ENCODE results near the gene CAMKK2. TPM values are rescaled to one million over a fixed set of nuclear protein-coding genes. Genes with fewer than 3 reads are reported as not detected.

CAMKK2 gene
- total RNA-seq, 2 donors from 2014 or later: 14.4 to 16.9 TPM

DNA sequence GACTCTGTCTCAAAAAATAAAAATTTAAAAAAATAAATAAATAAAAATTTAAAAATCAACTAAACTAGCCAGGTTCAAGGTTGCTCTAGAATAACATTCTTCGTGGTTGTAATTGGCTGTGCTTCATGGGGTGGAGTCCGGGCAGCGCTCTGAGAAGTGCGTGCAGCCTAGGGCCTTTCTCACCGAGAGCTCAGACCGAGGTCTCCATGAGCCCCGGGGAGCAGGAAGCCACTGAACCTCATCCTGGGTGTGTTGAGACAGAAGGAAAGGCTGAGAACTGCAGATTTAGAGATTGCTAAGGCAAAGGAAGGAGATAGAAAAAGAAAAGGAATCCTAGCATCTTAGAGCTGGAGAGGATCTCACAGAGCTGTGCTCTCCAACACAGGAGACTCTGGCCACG is 71.9 kb downstream of the CAMKK2 start:
- Histone ChIP-seq H3K27ac (no peak overlapping the region), H3K4me1 (no peaks in the 10 kb centered on the region), H3K36me3 (peaks cover 31% of the 10 kb centered on the region), H3K9me3 (no peaks in the 10 kb centered on the region), H3K4me3 (no peak overlapping the region), H3K27me3 (no peaks in the 10 kb centered on the region)
- no peak for DNase-seq (ENCODE audit: low spot score)
- TF ChIP-seq, protein P1, sequence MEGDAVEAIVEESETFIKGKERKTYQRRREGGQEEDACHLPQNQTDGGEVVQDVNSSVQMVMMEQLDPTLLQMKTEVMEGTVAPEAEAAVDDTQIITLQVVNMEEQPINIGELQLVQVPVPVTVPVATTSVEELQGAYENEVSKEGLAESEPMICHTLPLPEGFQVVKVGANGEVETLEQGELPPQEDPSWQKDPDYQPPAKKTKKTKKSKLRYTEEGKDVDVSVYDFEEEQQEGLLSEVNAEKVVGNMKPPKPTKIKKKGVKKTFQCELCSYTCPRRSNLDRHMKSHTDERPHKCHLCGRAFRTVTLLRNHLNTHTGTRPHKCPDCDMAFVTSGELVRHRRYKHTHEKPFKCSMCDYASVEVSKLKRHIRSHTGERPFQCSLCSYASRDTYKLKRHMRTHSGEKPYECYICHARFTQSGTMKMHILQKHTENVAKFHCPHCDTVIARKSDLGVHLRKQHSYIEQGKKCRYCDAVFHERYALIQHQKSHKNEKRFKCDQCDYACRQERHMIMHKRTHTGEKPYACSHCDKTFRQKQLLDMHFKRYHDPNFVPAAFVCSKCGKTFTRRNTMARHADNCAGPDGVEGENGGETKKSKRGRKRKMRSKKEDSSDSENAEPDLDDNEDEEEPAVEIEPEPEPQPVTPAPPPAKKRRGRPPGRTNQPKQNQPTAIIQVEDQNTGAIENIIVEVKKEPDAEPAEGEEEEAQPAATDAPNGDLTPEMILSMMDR (IDR thresholded peaks at IDR 0.05): no peak

DNA sequence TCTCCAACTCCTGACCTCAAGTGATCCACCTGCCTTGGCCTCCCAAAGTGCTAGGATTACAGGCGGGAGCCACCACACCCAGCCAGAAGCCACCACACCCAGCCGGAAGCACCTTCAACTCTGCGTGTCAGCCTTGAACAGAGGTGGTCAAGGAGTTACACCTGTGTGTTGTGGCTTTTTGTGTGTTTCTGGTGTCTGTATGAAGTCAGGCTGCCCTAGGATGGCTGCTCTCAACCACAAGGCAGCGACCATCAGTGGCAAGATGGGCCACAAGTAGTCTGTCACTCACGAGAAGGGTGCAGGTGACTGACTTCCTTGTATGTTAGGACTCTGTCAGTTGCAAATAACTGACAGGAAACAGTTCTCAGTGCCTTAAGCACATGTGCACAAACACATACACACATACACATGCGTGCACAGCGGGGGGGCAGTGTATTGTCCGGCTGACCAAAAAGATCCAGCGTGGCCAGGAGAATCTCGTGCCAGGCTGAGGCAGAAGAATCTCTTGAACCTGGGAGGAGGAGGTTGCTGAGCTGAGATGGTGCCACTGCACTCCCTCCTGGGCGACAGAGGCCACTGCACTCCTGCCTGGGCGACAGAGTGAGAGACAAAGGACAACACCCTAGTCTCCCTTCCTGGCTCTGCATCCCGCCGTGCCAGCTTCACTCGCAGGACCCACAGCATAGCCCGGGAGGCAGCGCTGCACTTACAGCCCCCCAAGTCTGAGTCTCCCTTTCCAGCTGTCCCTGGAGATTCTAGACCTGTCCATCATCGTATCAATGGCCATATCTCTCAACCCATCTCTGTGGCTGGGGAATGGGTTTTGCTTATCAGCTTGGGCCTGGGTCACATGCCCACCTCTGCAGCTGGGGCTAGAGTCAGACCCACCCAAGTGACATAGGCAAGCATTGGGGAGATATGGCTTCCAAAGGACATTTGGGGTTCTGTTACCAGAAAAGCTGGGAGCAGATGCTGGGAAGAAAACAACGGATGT is 72.9 kb downstream of the CAMKK2 start:
- Histone ChIP-seq H3K27ac (no peak overlapping the region), H3K4me1 (no peaks in the 10 kb centered on the region), H3K9me3 (no peaks in the 10 kb centered on the region), H3K27me3 (no peaks in the 10 kb centered on the region), H3K4me3 (no peak overlapping the region), H3K36me3 (peaks cover 21% of the 10 kb centered on the region)
- no peak for DNase-seq (ENCODE audit: low spot score)
- TF ChIP-seq, protein P1 (IDR thresholded peaks at IDR 0.05): no peak

DNA sequence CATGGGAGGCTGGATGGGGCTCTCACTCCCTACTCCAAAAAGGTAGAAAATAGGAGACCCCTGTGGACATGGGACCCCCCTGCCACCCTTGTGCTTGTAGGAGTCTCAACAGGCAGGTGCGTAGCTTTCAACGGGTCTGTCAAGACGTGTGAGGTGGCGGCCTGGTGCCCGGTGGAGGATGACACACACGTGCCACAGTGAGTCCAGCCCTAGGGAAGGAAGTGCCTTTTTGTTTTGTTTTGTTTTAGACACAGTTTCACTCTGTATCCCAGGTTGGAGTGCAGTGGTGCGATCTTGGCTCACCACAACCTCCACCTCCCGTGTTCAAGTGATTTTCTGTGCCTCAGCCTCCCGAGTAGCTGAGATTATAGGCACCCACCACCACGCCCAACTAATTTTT is 73.7 kb downstream of the CAMKK2 start:
- Histone ChIP-seq H3K27me3 (no peaks in the 10 kb centered on the region), H3K36me3 (peaks cover 19% of the 10 kb centered on the region), H3K4me3 (no peak overlapping the region), H3K27ac (no peak overlapping the region), H3K9me3 (no peaks in the 10 kb centered on the region), H3K4me1 (no peaks in the 10 kb centered on the region)
- DNase-seq (ENCODE audit: low spot score): no peak
- TF ChIP-seq, protein P1 (IDR thresholded peaks at IDR 0.05): no peak

DNA sequence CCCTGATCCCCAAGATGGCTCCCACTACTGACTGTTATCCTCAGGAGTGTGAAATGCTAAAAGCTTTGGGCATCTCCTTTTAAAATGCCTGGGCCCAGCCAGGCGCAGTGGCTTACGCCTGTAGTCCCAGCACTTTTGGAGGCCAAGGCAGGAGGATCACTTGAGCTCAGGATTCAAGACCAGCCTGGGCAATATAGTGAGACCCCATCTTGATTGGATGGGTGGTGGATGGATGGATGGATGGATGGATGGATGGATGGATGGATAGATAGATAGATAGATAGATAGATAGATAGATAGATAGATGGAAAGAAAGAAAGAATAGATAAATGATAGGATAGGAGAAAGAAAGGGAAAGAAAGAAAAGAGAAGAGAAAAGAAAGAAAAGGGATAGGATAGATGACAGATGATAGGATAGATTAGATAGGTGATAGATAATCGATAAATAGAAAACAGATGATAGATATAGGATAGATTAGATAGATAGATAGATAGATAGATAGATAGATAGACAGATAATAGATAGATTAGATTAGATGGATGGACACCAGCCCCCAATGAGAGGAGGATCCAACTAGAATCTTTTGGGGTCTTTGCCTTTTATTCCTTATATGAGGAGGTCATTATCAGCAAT is 77.0 kb downstream of the CAMKK2 start:
- TF ChIP-seq, protein P1 (IDR thresholded peaks at IDR 0.05): no peak
- H3K4me3 ChIP-seq: no peak overlapping the region
- H3K4me1 ChIP-seq: peaks cover 0 to 11% of the 10 kb centered on the region in 2 donors
- no peak overlapping the region for H3K27ac ChIP-seq
- no peaks in the 10 kb centered on the region for H3K27me3 ChIP-seq
- H3K36me3 ChIP-seq: peaks cover 18% of the 10 kb centered on the region
- no peak for DNase-seq (ENCODE audit: low spot score)
- no peaks in the 10 kb centered on the region for H3K9me3 ChIP-seq

DNA sequence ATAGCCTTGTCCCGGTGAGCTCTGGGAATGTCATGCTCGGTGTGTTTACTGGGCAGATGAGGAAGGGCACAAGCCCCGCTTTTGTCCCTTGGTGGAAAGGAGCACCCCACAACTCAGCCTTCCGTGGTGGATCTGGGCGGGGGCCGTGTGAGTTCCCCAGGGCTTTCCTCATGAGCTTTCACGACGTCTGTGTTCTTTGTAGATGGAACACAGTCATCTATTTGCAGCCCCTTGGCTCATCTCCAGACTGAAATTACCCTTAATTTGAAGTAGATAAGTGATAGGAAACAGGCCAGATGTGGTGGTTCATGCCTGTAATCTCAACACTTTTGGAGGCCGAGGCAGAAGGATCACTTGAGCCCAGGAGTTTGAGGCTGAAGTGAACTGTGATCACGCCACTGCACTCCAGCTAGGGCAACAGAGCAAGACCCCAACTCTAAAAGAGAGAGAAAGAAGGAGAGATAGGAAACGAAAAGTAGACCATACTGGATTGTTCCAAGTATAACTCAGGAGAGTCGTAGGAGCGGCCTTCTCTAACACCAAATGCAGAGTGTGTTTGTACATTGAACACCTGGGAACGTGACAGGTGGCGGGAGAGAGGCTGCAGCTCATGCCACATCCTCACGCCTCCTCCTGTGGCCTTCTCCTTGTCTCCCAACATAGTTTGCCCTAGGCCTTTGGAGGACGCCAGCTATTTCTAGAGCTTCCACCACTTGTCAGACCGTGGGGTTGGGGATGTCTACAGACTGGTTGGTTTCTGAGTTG is 77.7 kb downstream of the CAMKK2 start:
- Histone ChIP-seq H3K9me3 (no peaks in the 10 kb centered on the region), H3K4me1 (peaks cover 0 to 12% of the 10 kb centered on the region in 2 donors), H3K27ac (no peak overlapping the region), H3K36me3 (peaks cover 17% of the 10 kb centered on the region), H3K4me3 (no peak overlapping the region), H3K27me3 (no peaks in the 10 kb centered on the region)
- TF ChIP-seq, protein P1 (IDR thresholded peaks at IDR 0.05): no peak
- no peak for DNase-seq (ENCODE audit: low spot score)
